ENCODE data around the gene CIB2. TPM values are rescaled to one million over a fixed set of nuclear protein-coding genes. Genes with fewer than 3 reads are reported as not detected.

Gene CIB2
- total RNA-seq, 1 donor from 2014 or later = 16.7 TPM

GRCh38 chr15:78111788-78112187, 19.5 kb downstream of the CIB2 start:
- intact Hi-C loops (cut with DNase I) = loop anchor here (2.0 to 10.0 kb wide), 3 partner anchors 83 to 313 kb away; no protein-coding TSS in a partner anchor
- no peak for DNase-seq (ENCODE audit: low spot score)

- no peak for DNase-seq (ENCODE audit: low spot score)
- intact Hi-C loops (cut with DNase I) = loop anchor here (10.0 kb wide), 1 partner anchor 314 kb away; no protein-coding TSS in a partner anchor
These were observed 20.2 kb downstream of the CIB2 start for GRCh38 chr15:78110916-78111475.

DNA sequence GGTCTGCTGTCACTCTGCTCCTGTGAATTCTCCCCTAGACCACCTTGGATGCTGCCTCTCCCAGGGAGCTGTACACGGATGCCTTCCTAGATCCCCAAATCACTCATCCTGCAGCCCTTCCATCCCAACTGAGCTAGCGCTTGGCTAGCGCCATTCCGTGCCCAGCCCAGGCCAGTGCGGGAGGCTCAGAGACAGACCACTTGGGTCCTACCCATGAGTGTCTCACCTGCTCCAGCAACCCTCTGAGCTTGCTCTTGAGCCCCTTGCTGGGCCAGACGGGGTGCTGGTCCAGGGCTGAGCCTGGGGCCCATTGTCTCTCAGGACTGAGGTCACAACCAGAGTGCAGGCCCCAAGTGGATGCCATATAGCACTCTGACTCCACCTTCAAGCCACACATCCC, 21.1 kb downstream of the CIB2 start:
- intact Hi-C loops (cut with DNase I) = loop anchor here (10.0 kb wide), 1 partner anchor 315 kb away; no protein-coding TSS in a partner anchor
- DNase-seq (ENCODE audit: low spot score) = no peak

DNA sequence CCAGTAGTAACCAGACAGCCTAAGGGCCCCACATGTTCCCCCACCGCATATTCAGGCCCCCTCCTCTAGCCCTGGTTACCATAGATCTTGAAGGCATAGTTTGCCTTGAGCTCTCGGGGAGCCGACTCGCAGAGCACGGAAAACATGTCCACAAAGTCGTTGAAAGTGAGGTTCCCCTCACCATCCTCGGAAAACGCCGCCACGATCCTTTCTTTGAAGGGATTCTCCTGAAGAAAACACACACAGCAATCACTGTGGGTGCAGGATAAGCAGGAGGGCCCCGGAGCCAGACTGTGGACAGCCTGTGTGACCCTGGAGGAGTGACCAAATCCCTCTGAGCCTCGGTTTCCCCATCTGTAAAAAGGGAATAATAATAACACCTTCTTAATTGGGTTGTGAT, 22.1 kb downstream of the CIB2 start:
- DNase-seq (ENCODE audit: low spot score) = no peak
- intact Hi-C loops (cut with DNase I) = loop anchor here (2.0 kb wide), 1 partner anchor 150 kb away; no protein-coding TSS in a partner anchor

GRCh38 chr15:78108300-78109084, 22.8 kb downstream of the CIB2 start:
- peak; percentile 92 for DNase-seq (ENCODE audit: low spot score)
- intact Hi-C loops (cut with DNase I) = loop anchor here (1.0 to 2.0 kb wide), 2 partner anchors 142 to 150 kb away; no protein-coding TSS in a partner anchor

- peak; percentile 59 for DNase-seq (ENCODE audit: low spot score)
- intact Hi-C loops (cut with DNase I) = loop anchor here (2.0 kb wide), 1 partner anchor 107 kb away; no protein-coding TSS in a partner anchor
These were observed 23.8 kb downstream of the CIB2 start for GRCh38 chr15:78107471-78107870.

- DNase-seq (ENCODE audit: low spot score) = no peak
- intact Hi-C loops (cut with DNase I) = loop anchor here (2.0 kb wide), 1 partner anchor 105 kb away; no protein-coding TSS in a partner anchor
These were observed 25.6 kb downstream of the CIB2 start for GRCh38 chr15:78105476-78106241.

DNA sequence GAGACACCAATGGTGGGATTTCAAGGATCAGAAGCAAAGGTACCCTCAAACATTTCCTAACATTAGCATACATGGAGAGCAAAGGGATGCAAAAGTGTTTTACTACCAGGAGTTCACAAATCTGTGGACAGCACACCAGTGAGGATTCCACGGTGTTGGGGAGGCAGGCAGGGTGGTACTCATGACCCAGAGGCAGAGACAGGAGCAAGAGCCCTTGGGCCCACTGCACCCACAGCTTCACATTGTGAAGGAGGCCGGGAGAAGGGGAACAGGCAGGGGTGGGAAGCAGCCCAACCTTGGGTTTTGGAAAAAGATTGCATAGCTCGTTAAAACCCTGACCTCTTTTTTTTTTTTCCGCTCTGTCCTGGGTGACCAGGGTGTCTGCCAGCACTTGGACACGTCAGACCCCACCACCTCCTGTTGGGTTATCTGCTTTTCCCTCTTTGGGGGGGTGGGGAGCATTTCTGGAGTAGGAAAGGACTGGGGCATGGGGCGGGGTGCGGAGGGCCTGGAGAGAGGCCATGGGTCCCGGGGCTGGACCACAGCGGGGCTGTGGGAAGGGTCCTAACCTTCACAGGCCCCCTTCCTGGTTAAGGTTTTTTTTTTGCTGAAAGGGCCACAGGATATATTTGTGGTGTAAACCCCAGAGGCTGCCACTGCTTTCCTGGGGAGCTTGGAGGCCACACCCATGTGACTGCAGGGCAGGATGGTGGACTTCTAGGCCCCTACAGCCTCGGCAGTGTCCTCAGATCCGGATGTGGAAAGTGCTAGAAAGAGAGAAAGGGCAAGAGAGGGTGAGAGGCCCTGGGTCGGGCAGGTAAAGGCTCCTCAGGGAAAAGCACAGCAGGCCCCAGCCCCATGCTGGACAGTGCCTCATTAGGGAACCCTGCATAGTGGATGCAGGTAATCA, 26.4 kb downstream of the CIB2 start:
- no peak for DNase-seq (ENCODE audit: low spot score)
- intact Hi-C loops (cut with DNase I) = no loop called here

- peak; percentile 31 for DNase-seq (ENCODE audit: low spot score)
- intact Hi-C loops (cut with DNase I) = no loop called here
These were observed 27.1 kb downstream of the CIB2 start for GRCh38 chr15:78104119-78104479.

GRCh38 chr15:78103406-78104118, 27.7 kb downstream of the CIB2 start:
- intact Hi-C loops (cut with DNase I) = no loop called here
- peak; percentile 67 for DNase-seq (ENCODE audit: low spot score)

- intact Hi-C loops (cut with DNase I) = no loop called here
- DNase-seq (ENCODE audit: low spot score) = no peak
These were observed 28.5 kb downstream of the CIB2 start for GRCh38 chr15:78102741-78103140.

DNA sequence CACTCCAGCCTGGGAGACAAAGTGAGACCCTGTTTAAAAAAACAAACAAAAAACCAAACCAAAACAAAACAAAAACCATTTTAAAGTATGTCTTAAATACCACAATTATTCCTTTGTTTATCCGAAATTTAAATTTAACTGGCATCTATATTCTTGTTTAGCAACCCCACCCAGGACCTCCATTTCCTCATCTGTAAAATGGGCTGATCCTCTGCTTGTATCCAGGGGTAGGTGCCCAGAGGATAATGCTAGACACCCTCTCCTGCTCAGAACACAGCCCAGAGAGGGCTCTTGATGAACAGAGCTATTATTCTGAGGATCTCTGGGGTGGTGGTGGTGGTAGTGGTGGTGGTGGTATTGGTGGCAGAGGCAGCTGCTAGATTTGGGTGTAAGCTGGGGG, 29.0 kb downstream of the CIB2 start:
- intact Hi-C loops (cut with DNase I) = no loop called here
- no peak for DNase-seq (ENCODE audit: low spot score)

- DNase-seq (ENCODE audit: low spot score) = no peak
- intact Hi-C loops (cut with DNase I) = no loop called here
These were observed 29.7 kb downstream of the CIB2 start for GRCh38 chr15:78101423-78102105.

DNA sequence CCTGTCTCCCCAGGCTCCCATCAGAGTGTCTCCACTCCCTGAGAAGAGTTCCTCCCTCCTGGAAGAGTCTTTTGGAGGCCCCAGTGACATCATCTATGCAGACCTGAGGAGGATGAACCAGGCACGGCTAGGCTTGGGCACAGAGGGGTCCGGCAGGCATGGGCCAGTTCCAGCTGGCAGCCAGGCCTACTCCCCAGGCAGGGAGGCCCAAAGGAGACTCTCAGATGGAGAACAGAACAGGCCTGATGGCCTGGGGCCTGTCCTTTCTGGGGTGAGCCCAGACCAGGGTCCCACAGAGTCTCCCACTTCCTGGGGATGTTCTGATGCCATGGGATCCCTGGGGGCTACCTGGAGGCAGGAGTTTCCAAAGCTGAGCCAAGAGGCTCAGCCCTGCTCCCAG, 30.4 kb downstream of the CIB2 start:
- intact Hi-C loops (cut with DNase I) = no loop called here
- DNase-seq (ENCODE audit: low spot score) = no peak

GRCh38 chr15:78098131-78098755, 33.0 kb downstream of the CIB2 start:
- no peak for DNase-seq (ENCODE audit: low spot score)
- intact Hi-C loops (cut with DNase I) = no loop called here

DNA sequence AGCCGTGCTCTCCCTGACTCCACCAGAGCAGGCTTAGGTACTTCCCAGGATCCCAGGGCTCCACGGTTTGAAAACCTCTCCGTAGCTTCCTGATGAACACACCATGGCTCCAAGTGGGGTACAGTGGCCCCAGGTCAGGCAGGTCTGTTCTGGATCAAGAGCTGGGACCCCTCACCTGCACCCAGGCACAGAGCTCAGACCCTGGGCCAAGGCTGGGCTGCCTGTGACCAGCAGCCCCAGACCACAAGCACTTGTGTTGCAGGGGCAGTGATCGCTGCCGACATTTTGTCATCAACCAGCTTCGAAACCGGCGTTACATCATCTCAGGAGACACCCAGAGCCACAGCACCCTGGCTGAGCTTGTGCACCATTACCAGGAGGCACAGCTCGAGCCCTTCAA, 33.6 kb downstream of the CIB2 start:
- DNase-seq (ENCODE audit: low spot score) = no peak
- intact Hi-C loops (cut with DNase I) = no loop called here

GRCh38 chr15:78093242-78094020, 37.8 kb downstream of the CIB2 start:
- no peak for DNase-seq (ENCODE audit: low spot score)
- intact Hi-C loops (cut with DNase I) = no loop called here
